GM23338 (cell line): ENCODE results near the gene MYO18B. TPM values are rescaled to one million over a fixed set of nuclear protein-coding genes. Genes with fewer than 3 reads are reported as not detected.

Experiments used
- ATAC-seq: fragments of 200-7000 bp; cut with Tn5 transposase; 3 replicates; pipeline ENCODE4 v1.9.1; 2020
- DNase-seq: peaks from one replicate; pipeline ENCODE4 v3.0.0-alpha.2; 2015; ENCODE audit warnings: low spot score
- H2AFZ ChIP-seq: fragments of 200-600 bp; sonication (generic); 2 replicates; pipeline ENCODE4 v1.8.0; 2016; ENCODE audit warnings: antibody characterized with exemption, mild to moderate bottlenecking, moderate library complexity
- H3F3A ChIP-seq: fragments of 200-600 bp; sonication (generic); replicated peaks from 2 replicates; pipeline ENCODE4 v1.8.0; 2017; ENCODE audit warnings: antibody characterized with exemption, mixed run types, low read depth
- H3K27ac ChIP-seq: fragments of 200-600 bp; sonication (generic); 2 replicates; pipeline ENCODE4 v1.6.1; 2016; ENCODE audit warnings: low read depth
- H3K27me3 ChIP-seq: fragments of 200-600 bp; sonication (generic); 2 replicates; pipeline ENCODE4 v1.8.0; 2016; ENCODE audit warnings: mild to moderate bottlenecking, mixed run types, moderate library complexity; ENCODE audit not compliant: insufficient read depth
- H3K36me3 ChIP-seq: fragments of 200-600 bp; sonication (generic); 2 replicates; pipeline ENCODE4 v1.8.0; 2016; ENCODE audit warnings: mild to moderate bottlenecking; ENCODE audit not compliant: insufficient read depth
- H3K4me1 ChIP-seq: fragments of 200-600 bp; sonication (generic); 2 replicates; pipeline ENCODE4 v1.8.0; 2016; ENCODE audit warnings: mild to moderate bottlenecking, moderate library complexity; ENCODE audit not compliant: insufficient read depth
- H3K4me2 ChIP-seq: fragments of 200-600 bp; sonication (generic); 2 replicates; pipeline ENCODE4 v1.7.1; 2017; ENCODE audit warnings: mixed run types
- H3K4me3 ChIP-seq: fragments of 200-600 bp; sonication (generic); 2 replicates; pipeline ENCODE4 v1.6.1; 2016; ENCODE audit warnings: mixed run types
- H3K79me2 ChIP-seq: fragments of 200-600 bp; sonication (generic); replicated peaks from 2 replicates; pipeline ENCODE4 v1.8.0; 2017; ENCODE audit warnings: mild to moderate bottlenecking; ENCODE audit not compliant: insufficient read depth
- H3K9me2 ChIP-seq: fragments of 200-600 bp; sonication (generic); 2 replicates; pipeline ENCODE4 v1.8.0; 2017; ENCODE audit not compliant: insufficient read depth
- H4K20me1 ChIP-seq: fragments of 200-600 bp; sonication (generic); replicated peaks from 2 replicates; pipeline ENCODE4 v1.8.0; 2017; ENCODE audit warnings: mild to moderate bottlenecking; ENCODE audit not compliant: insufficient read depth
- H3K27ac Mint-ChIP-seq: 2 replicates; pipeline ENCODE4 v1.8.0; 2020; ENCODE audit warnings: inconsistent platforms, mild to moderate bottlenecking, moderate library complexity, mixed read lengths
- H3K27me3 Mint-ChIP-seq: 3 replicates; pipeline ENCODE4 v1.8.0; 2022; ENCODE audit warnings: low read depth, mild to moderate bottlenecking, moderate library complexity, mixed read lengths, inconsistent platforms; ENCODE audit not compliant: insufficient read depth, poor library complexity
- H3K36me3 Mint-ChIP-seq: 3 replicates; pipeline ENCODE4 v1.8.0; 2021; ENCODE audit warnings: low read depth, mild to moderate bottlenecking, inconsistent platforms, moderate library complexity, mixed read lengths
- H3K4me1 Mint-ChIP-seq: 3 replicates; pipeline ENCODE4 v1.8.0; 2020; ENCODE audit warnings: mild to moderate bottlenecking, inconsistent platforms, mixed read lengths
- H3K4me3 Mint-ChIP-seq: 3 replicates; pipeline ENCODE4 v1.8.0; 2021; ENCODE audit warnings: moderate library complexity, mild to moderate bottlenecking, inconsistent platforms, mixed read lengths
- H3K9me3 Mint-ChIP-seq: 3 replicates; pipeline ENCODE4 v1.8.0; 2020; ENCODE audit warnings: moderate library complexity, mild to moderate bottlenecking, inconsistent platforms, mixed read lengths
- CREB1 ChIP-seq: fragments of 250-450 bp; sonication (Bioruptor Pico); IDR thresholded peaks from 2 replicates; pipeline ENCODE4 v1.5.0; 2020; ENCODE audit warnings: low read depth, mild to moderate bottlenecking, moderate library complexity
- EZH2 ChIP-seq: fragments of 200-600 bp; sonication (generic); IDR thresholded peaks from one replicate; pipeline ENCODE4 v1.8.0; 2017; ENCODE audit warnings: antibody characterized with exemption, mild to moderate bottlenecking, low read depth; ENCODE audit not compliant: unreplicated experiment
- EZH2phosphoT487 ChIP-seq: fragments of 200-600 bp; sonication (generic); IDR thresholded peaks from one replicate; pipeline ENCODE4 v1.8.1; 2018; ENCODE audit warnings: antibody characterized with exemption; ENCODE audit not compliant: unreplicated experiment
- JUNB ChIP-seq: IDR thresholded peaks from one replicate; pipeline ENCODE4 v1.6.1; 2016; ENCODE audit warnings: antibody characterized with exemption; ENCODE audit not compliant: unreplicated experiment
- POLR2AphosphoS5 ChIP-seq: IDR thresholded peaks from 2 replicates; pipeline ENCODE4 v1.6.1; 2016; ENCODE audit warnings: antibody characterized with exemption, low read depth
- STAT1 ChIP-seq: IDR thresholded peaks from one replicate; pipeline ENCODE4 v1.6.1; 2016; ENCODE audit warnings: antibody characterized with exemption; ENCODE audit not compliant: unreplicated experiment
- polyA plus RNA-seq: library from polyadenylated mRNA; unstranded; fragments of >200 nt; fragmentation: Nextera tagmentation; extraction: Ambion mirVana; gene quantifications from 2 replicates; pipeline ENCODE4 v1.2.1, GENCODE V29; 2016
- total RNA-seq: library from RNA; depleted of rRNA; stranded (reverse); fragments of >200 nt; shearing (Covaris generic); gene quantifications from 2 replicates; pipeline ENCODE4 v1.2.3, GENCODE V29; 2014
- TF ChIP-seq, protein P1 (sequence below): fragments of 250-450 bp; sonication (Bioruptor Pico); IDR thresholded peaks from 2 replicates; pipeline ENCODE4 v1.5.0; 2020; ENCODE audit warnings: mild to moderate bottlenecking, moderate library complexity
- TF ChIP-seq, protein P2 (sequence below): IDR thresholded peaks from one replicate; pipeline ENCODE4 v1.6.1; 2018; ENCODE audit warnings: antibody characterized with exemption; ENCODE audit not compliant: unreplicated experiment

The MYO18B gene
- total and polyA plus RNA-seq, 2 experiments from 2014 or later = 0.36 to 0.45 TPM

DNA sequence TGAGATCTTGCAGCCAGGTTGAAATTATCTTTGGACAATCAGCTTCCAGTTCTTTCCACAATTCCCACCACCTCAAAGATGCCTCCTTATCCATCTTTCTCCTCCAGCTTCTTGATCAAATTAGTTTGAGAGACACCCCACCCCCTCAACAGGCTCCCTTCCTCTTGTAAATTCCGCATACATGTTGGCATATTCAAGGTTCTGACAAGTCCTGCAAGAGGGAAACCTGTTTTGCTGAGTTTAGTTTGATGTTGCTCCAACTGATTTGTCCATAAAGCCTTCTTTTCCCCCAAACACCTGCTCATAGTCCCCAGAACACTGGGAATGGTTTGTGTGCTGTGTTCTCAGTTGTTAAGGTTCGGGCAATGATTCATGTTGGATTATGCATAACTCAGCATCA is 73.6 kb downstream of the MYO18B start (continued):
- TF ChIP-seq, protein P1, sequence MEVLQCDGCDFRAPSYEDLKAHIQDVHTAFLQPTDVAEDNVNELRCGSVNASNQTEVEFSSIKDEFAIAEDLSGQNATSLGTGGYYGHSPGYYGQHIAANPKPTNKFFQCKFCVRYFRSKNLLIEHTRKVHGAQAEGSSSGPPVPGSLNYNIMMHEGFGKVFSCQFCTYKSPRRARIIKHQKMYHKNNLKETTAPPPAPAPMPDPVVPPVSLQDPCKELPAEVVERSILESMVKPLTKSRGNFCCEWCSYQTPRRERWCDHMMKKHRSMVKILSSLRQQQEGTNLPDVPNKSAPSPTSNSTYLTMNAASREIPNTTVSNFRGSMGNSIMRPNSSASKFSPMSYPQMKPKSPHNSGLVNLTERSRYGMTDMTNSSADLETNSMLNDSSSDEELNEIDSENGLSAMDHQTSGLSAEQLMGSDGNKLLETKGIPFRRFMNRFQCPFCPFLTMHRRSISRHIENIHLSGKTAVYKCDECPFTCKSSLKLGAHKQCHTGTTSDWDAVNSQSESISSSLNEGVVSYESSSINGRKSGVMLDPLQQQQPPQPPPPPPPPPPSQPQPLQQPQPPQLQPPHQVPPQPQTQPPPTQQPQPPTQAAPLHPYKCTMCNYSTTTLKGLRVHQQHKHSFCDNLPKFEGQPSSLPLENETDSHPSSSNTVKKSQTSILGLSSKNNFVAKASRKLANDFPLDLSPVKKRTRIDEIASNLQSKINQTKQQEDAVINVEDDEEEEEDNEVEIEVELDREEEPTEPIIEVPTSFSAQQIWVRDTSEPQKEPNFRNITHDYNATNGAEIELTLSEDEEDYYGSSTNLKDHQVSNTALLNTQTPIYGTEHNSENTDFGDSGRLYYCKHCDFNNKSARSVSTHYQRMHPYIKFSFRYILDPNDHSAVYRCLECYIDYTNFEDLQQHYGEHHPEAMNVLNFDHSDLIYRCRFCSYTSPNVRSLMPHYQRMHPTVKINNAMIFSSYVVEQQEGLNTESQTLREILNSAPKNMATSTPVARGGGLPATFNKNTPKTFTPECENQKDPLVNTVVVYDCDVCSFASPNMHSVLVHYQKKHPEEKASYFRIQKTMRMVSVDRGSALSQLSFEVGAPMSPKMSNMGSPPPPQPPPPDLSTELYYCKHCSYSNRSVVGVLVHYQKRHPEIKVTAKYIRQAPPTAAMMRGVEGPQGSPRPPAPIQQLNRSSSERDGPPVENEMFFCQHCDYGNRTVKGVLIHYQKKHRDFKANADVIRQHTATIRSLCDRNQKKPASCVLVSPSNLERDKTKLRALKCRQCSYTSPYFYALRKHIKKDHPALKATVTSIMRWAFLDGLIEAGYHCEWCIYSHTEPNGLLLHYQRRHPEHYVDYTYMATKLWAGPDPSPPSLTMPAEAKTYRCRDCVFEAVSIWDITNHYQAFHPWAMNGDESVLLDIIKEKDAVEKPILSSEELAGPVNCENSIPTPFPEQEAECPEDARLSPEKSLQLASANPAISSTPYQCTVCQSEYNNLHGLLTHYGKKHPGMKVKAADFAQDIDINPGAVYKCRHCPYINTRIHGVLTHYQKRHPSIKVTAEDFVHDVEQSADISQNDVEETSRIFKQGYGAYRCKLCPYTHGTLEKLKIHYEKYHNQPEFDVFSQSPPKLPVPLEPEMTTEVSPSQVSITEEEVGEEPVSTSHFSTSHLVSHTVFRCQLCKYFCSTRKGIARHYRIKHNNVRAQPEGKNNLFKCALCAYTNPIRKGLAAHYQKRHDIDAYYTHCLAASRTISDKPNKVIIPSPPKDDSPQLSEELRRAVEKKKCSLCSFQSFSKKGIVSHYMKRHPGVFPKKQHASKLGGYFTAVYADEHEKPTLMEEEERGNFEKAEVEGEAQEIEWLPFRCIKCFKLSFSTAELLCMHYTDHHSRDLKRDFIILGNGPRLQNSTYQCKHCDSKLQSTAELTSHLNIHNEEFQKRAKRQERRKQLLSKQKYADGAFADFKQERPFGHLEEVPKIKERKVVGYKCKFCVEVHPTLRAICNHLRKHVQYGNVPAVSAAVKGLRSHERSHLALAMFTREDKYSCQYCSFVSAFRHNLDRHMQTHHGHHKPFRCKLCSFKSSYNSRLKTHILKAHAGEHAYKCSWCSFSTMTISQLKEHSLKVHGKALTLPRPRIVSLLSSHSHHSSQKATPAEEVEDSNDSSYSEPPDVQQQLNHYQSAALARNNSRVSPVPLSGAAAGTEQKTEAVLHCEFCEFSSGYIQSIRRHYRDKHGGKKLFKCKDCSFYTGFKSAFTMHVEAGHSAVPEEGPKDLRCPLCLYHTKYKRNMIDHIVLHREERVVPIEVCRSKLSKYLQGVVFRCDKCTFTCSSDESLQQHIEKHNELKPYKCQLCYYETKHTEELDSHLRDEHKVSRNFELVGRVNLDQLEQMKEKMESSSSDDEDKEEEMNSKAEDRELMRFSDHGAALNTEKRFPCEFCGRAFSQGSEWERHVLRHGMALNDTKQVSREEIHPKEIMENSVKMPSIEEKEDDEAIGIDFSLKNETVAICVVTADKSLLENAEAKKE = no peak

DNA sequence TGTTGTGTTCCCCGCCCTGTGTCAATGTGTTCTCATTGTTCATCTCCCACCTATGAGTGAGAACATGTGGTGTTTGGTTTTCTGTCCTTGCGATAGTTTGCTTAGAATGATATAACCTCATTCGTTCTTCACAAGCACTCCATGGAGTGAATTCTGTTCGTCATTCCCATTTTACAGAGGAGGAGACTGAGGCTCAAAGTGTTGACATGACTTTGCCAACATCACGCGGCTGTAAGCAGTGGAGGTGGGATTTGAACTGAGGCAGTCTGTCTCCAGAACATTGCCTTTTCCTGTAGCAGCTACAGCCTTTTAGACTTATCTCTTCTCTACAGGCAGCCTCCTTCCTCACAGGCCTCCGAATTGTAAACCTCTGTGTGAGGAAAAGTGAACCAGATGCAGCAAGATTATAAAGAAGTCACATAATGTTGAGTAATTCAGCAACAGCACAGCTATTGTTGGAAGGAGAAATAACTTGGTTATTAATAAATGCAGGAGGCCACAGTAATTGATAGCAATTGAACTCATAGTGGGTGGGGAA is 74.6 kb downstream of the MYO18B start:
- Histone ChIP-seq H3K9me2 (0 out of 2 replicates have a peak, but pooled peaks cover 4% of the 10 kb centered on the region), H3K27me3 (no peaks in the 10 kb centered on the region), H3K79me2 (no peaks in the 10 kb centered on the region), H3K4me2 (no peak overlapping the region), H3K4me3 (no peak overlapping the region), H2AFZ (no peak overlapping the region), H3F3A (no peaks in the 10 kb centered on the region), H3K36me3 (no peaks in the 10 kb centered on the region), H4K20me1 (no peaks in the 10 kb centered on the region), H3K4me1 (no peaks in the 10 kb centered on the region), H3K27ac (no peak overlapping the region)
- no peaks in the 10 kb centered on the region for H3K4me1 Mint-ChIP-seq
- no peak overlapping the region for H3K4me3 Mint-ChIP-seq
- H3K27ac Mint-ChIP-seq = no peak overlapping the region
- H3K36me3 Mint-ChIP-seq = peaks cover 3% of the 10 kb centered on the region; the same call in 1 of the 3 replicates
- H3K9me3 Mint-ChIP-seq = peaks cover 14% of the 10 kb centered on the region
- H3K27me3 Mint-ChIP-seq = peaks cover 4% of the 10 kb centered on the region
- DNase-seq (no peak), ATAC-seq (no peak)
- no peak for TF ChIP-seq STAT1
- no peak for TF ChIP-seq EZH2
- TF ChIP-seq EZH2phosphoT487 = no peak
- TF ChIP-seq, protein P2, sequence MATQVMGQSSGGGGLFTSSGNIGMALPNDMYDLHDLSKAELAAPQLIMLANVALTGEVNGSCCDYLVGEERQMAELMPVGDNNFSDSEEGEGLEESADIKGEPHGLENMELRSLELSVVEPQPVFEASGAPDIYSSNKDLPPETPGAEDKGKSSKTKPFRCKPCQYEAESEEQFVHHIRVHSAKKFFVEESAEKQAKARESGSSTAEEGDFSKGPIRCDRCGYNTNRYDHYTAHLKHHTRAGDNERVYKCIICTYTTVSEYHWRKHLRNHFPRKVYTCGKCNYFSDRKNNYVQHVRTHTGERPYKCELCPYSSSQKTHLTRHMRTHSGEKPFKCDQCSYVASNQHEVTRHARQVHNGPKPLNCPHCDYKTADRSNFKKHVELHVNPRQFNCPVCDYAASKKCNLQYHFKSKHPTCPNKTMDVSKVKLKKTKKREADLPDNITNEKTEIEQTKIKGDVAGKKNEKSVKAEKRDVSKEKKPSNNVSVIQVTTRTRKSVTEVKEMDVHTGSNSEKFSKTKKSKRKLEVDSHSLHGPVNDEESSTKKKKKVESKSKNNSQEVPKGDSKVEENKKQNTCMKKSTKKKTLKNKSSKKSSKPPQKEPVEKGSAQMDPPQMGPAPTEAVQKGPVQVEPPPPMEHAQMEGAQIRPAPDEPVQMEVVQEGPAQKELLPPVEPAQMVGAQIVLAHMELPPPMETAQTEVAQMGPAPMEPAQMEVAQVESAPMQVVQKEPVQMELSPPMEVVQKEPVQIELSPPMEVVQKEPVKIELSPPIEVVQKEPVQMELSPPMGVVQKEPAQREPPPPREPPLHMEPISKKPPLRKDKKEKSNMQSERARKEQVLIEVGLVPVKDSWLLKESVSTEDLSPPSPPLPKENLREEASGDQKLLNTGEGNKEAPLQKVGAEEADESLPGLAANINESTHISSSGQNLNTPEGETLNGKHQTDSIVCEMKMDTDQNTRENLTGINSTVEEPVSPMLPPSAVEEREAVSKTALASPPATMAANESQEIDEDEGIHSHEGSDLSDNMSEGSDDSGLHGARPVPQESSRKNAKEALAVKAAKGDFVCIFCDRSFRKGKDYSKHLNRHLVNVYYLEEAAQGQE = no peak
- no peak for TF ChIP-seq JUNB
- no peak for TF ChIP-seq CREB1
- no peak for TF ChIP-seq POLR2AphosphoS5
